HCT116 (cell line): ENCODE results near the gene LRRTM2. TPM values are rescaled to one million over a fixed set of nuclear protein-coding genes. Genes with fewer than 3 reads are reported as not detected.
"Not testable (repeated sequence)": the region's sequence is repeated elsewhere in the genome, so short reads cannot be mapped to it uniquely, and the experiment has no call there.

Source experiments
- ATAC-seq: fragments of 200-7000 bp; cut with Tn5 transposase; 2 replicates; pipeline ENCODE4 v1.9.1; 2020; ENCODE audit warnings: mild to moderate bottlenecking, moderate library complexity
- Bru-seq: library from RNA; stranded (reverse); fragments of 400-500 nt; gene quantifications from one replicate; lab custom pipeline; 2021; lab: Mats Ljungman, UMichigan
- BruChase-seq, 2 experiments: library from RNA; stranded (reverse); fragments of 400-500 nt; gene quantifications; one replicate each; lab custom pipeline; 2021; lab: Mats Ljungman, UMichigan
- BruUV-seq: library from RNA; stranded (reverse); fragments of 400-500 nt; replicated peaks from 2 replicates; lab custom pipeline; 2021; lab: Mats Ljungman, UMichigan
- CTCF ChIA-PET: fragments of 300-600 bp; sonication (Branson Sonifier 250); formaldehyde crosslinking; loops from one replicate; lab custom pipeline; 2021; ENCODE audit warnings: antibody characterized with exemption; lab: Charles Lee
- POLR2A ChIA-PET: fragments of 300-600, 350-600 bp; sonication (Branson Sonifier 250); formaldehyde crosslinking; loops from one replicate; lab custom pipeline; 2021; ENCODE audit warnings: antibody characterized with exemption; lab: Charles Lee
- RAD21 ChIA-PET, 2 experiments: fragments of 300-600 bp; sonication (Branson Sonifier 250); formaldehyde crosslinking; loops; one replicate each; lab custom pipeline; 2023; ENCODE audit warnings: low total read pairs in 2 of 2; ENCODE audit not compliant: uncharacterized antibody in 2 of 2, unreplicated experiment in 2 of 2, low non-redundant PET in 1 of 2; lab: Charles Lee
- DNase-seq: peaks from one replicate; pipeline ENCODE4 v3.0.0-alpha.2; 2010; ENCODE audit warnings: low read depth, low spot score
- H2AFZ ChIP-seq: fragments of 200-600 bp; shearing (Covaris generic), sonication (generic); 2 replicates; pipeline ENCODE4 v1.6.1; 2017; ENCODE audit warnings: low read depth, mixed run types, mixed read lengths, antibody characterized with exemption, low read length; ENCODE audit not compliant: poor library complexity, severe bottlenecking
- H3K27ac ChIP-seq: 2 replicates; pipeline ENCODE4 v1.5.1; 2012; ENCODE audit warnings: low read depth, low read length
- H3K27me3 ChIP-seq: fragments of 200-600 bp; sonication (generic); 2 replicates; pipeline ENCODE4 v1.6.1; 2016; ENCODE audit warnings: mixed run types, low read length, mixed read lengths; ENCODE audit not compliant: insufficient read depth
- H3K36me3 ChIP-seq, 2 experiments: fragments of 200-500 bp in 1 of 2; fragments of 200-600 bp in 1 of 2; sonication (Bioruptor generic) in 1 of 2; sonication (generic) in 1 of 2; 2 replicates each; pipeline versions ENCODE4 v1.5.1 to v1.6.1; 2014 to 2016; ENCODE audit warnings: low read length in 2 of 2, inconsistent platforms in 1 of 2, mixed read lengths in 1 of 2, mixed run types in 1 of 2; ENCODE audit not compliant: insufficient read depth in 2 of 2, control insufficient read depth in 1 of 2
- H3K4me1 ChIP-seq, 2 experiments: fragments of 200-600 bp in 1 of 2; sonication (generic) in 1 of 2; 2 replicates each; pipeline versions ENCODE4 v1.5.1 to v1.6.1; 2012 to 2017; ENCODE audit warnings: low read length in 2 of 2, inconsistent platforms in 1 of 2, mild to moderate bottlenecking in 1 of 2, mixed read lengths in 1 of 2, mixed run types in 1 of 2, moderate library complexity in 1 of 2; ENCODE audit not compliant: insufficient read depth in 2 of 2, control insufficient read depth in 1 of 2
- H3K4me2 ChIP-seq: fragments of 200-600 bp; sonication (generic); 2 replicates; pipeline ENCODE4 v1.6.1; 2017; ENCODE audit warnings: mixed run types, low read length, mixed read lengths
- H3K4me3 ChIP-seq, 2 experiments: fragments of 200-600 bp in 1 of 2; sonication (generic) in 1 of 2; replicated peaks in 1 of 2; 2 replicates each; pipeline ENCODE4 v1.5.1; 2011 to 2016; ENCODE audit warnings: low read length in 2 of 2, control low read depth in 1 of 2, low read depth in 1 of 2, mild to moderate bottlenecking in 1 of 2, mixed read lengths in 1 of 2, mixed run types in 1 of 2
- H3K79me2 ChIP-seq: fragments of 200-600 bp; sonication (generic); 2 replicates; pipeline ENCODE4 v1.6.1; 2017; ENCODE audit warnings: mild to moderate bottlenecking, mixed run types, low read length, moderate library complexity, mixed read lengths; ENCODE audit not compliant: insufficient read depth
- H3K9ac ChIP-seq: fragments of 200-600 bp; sonication (generic); 2 replicates; pipeline ENCODE4 v1.6.1; 2016; ENCODE audit warnings: low read length, mixed read lengths
- H3K9me2 ChIP-seq: fragments of 200-600 bp; sonication (generic), shearing (Covaris generic); 2 replicates; pipeline ENCODE4 v1.6.1; 2017; ENCODE audit warnings: mixed run types, mild to moderate bottlenecking, moderate library complexity; ENCODE audit not compliant: insufficient read depth
- H3K9me3 ChIP-seq, 2 experiments: fragments of 200-500 bp in 1 of 2; fragments of 200-600 bp in 1 of 2; sonication (Bioruptor generic) in 1 of 2; sonication (generic) in 1 of 2; 2 replicates each; pipeline ENCODE4 v1.6.1; 2014 to 2017; ENCODE audit warnings: low read length in 2 of 2, mixed read lengths in 2 of 2, inconsistent platforms in 1 of 2, low read depth in 1 of 2, mild to moderate bottlenecking in 1 of 2, mixed run types in 1 of 2, moderate library complexity in 1 of 2; ENCODE audit not compliant: control insufficient read depth in 1 of 2, insufficient read depth in 1 of 2
- H4K20me1 ChIP-seq: fragments of 200-600 bp; sonication (generic), shearing (Covaris generic); 2 replicates; pipeline ENCODE4 v1.6.1; 2017; ENCODE audit warnings: mixed run types, mild to moderate bottlenecking, moderate library complexity; ENCODE audit not compliant: insufficient read depth
- CBX3 ChIP-seq: IDR thresholded peaks from 2 replicates; pipeline ENCODE4 v1.6.1; 2012; ENCODE audit warnings: low read depth
- EZH2phosphoT487 ChIP-seq: fragments of 200-600 bp; IDR thresholded peaks from 2 replicates; pipeline ENCODE4 v1.6.1; 2018; ENCODE audit warnings: antibody characterized with exemption, borderline replicate concordance
- FOSL1 ChIP-seq: IDR thresholded peaks from 2 replicates; pipeline ENCODE4 v1.6.1; 2012; ENCODE audit warnings: low read depth
- MAX ChIP-seq: IDR thresholded peaks from 2 replicates; pipeline ENCODE4 v1.6.1; 2012
- POLR2A ChIP-seq: IDR thresholded peaks from 2 replicates; pipeline ENCODE4 v1.7.0; 2011; ENCODE audit warnings: borderline replicate concordance; ENCODE audit not compliant: insufficient read depth, insufficient read length; ENCODE audit errors: extremely low read depth
- RAD21 ChIP-seq: IDR thresholded peaks from 2 replicates; pipeline ENCODE4 v1.6.1; 2012; ENCODE audit warnings: low read depth, mild to moderate bottlenecking
- SIN3A ChIP-seq: IDR thresholded peaks from 2 replicates; pipeline ENCODE4 v1.6.1; 2012; ENCODE audit warnings: low read depth
- SRF ChIP-seq: IDR thresholded peaks from 2 replicates; pipeline ENCODE4 v1.6.1; 2012; ENCODE audit warnings: low read depth
- ZNF274 ChIP-seq: fragments of 200-500 bp; sonication (Bioruptor generic); IDR thresholded peaks from 2 replicates; pipeline ENCODE4 v1.6.1; 2014; ENCODE audit warnings: mild to moderate bottlenecking, low read depth, low read length, inconsistent platforms
- intact Hi-C: fragments of 100-400 bp; cut with micrococcal nuclease; formaldehyde crosslinking; loops from 2 replicates; pipeline ENCODE4 v1.10.0; 2022
- long read RNA-seq: library from polyadenylated mRNA; unstranded; transcript quantifications from one replicate; pipeline ENCODE4 v2.0.0, GENCODE V29; 2021; ENCODE audit not compliant: unreplicated experiment
- polyA plus RNA-seq: library from polyadenylated mRNA; unstranded; fragments of >200 nt; gene quantifications from 2 replicates; pipeline ENCODE4 v1.2.1, GENCODE V29; 2012; ENCODE audit warnings: missing spikeins
- total RNA-seq: library from RNA; stranded (reverse); gene quantifications from one replicate; pipeline ENCODE4 v1.2.1, GENCODE V29; 2021; ENCODE audit not compliant: unreplicated experiment

Gene LRRTM2
- total RNA-seq, result not detected
- 0.03 and 0.04 TPM in 2 replicates for polyA plus RNA-seq
- percentile 11 among the genes with signal in this experiment for Bru-seq, nascent RNA
- percentile 19 among the genes with signal in this experiment for BruChase-seq, experiment 1, labeled RNA remaining after a 6-hour chase
- BruChase-seq, experiment 2, labeled RNA remaining after a 2-hour chase, result percentile 13 among the genes with signal in this experiment
- long read RNA-seq, partial matches to known transcripts, result 0 of 1 reads
- long read RNA-seq, other reads (novel, unspliced or antisense), result 1 of 1 reads

GRCh38 chr5:138874771-138875551 lies at the start of gene LRRTM2:
LRRTM2 (minus strand) TSS chr5:138875335; CDS start chr5:138874911, 424 bp downstream.
- BruUV-seq, result no TSS peak
- RAD21 ChIA-PET, result no interaction called here
- no peak for TF ChIP-seq CBX3
- no peak for TF ChIP-seq SIN3A
- TF ChIP-seq FOSL1, result no peak
- TF ChIP-seq SRF, result no peak
- TF ChIP-seq EZH2phosphoT487, result no peak

GRCh38 chr5:138922494-138922893 lies 47.4 kb upstream of the LRRTM2 start:
- DNase-seq, result no peak
- RAD21 ChIA-PET, result no interaction called here
- H3K9ac ChIP-seq, result no peak overlapping the region
- TF ChIP-seq RAD21 (no peak), MAX (no peak), ZNF274 (no peak), POLR2A (no peak)
- TF ChIP-seq, all 23 proteins: peak for 0
- Histone ChIP-seq H3K27ac (no peak overlapping the region), H3K79me2 (no peaks in the 10 kb centered on the region), H3K27me3 (no peaks in the 10 kb centered on the region), H2AFZ (no peak overlapping the region), H3K4me1 (peaks cover 0 to 6% of the 10 kb centered on the region in 2 experiments; a peak in 1 of 4 replicates), H4K20me1 (no peaks in the 10 kb centered on the region; the same call in 1 of the 2 replicates), H3K4me2 (no peak overlapping the region), H3K4me3 (no peak overlapping the region), H3K9me2 (no peaks in the 10 kb centered on the region), H3K9me3 (no peaks in the 10 kb centered on the region), H3K36me3 (peaks cover 6 to 15% of the 10 kb centered on the region in 2 experiments; a peak in 3 of 4 replicates)
- BruUV-seq, result no TSS peak
- no peak for ATAC-seq
- CTCF ChIA-PET, result no interaction called here
- intact Hi-C loops, result no loop called here
- POLR2A ChIA-PET, result no interaction called here

More at GRCh38 chr5:138874771-138875551, at the start of gene LRRTM2:
- H3K79me2 ChIP-seq, result peaks cover 90% of the 10 kb centered on the region
- ATAC-seq, result no peak
- peaks cover 15% of the 10 kb centered on the region; the same call in 1 of the 2 replicates for H4K20me1 ChIP-seq
- DNase-seq, result no peak
- no peaks in the 10 kb centered on the region for H3K9me2 ChIP-seq
- H3K27ac ChIP-seq, result no peak within 1 kb of the TSS
- ChIA-PET POLR2A (no interaction called here), CTCF (no interaction called here)
- intact Hi-C loops, result no loop called here
- H3K9ac ChIP-seq, result no peak within 1 kb of the TSS
- no peaks in the 10 kb centered on the region for H3K27me3 ChIP-seq
- H2AFZ ChIP-seq, result no peak within 1 kb of the TSS
- no peak within 1 kb of the TSS for H3K4me2 ChIP-seq
- H3K4me3 ChIP-seq, result no peak within 1 kb of the TSS
- no peaks in the 10 kb centered on the region for H3K36me3 ChIP-seq
- H3K4me1 ChIP-seq, result peaks cover 13 to 15% of the 10 kb centered on the region in 2 experiments
- H3K9me3 ChIP-seq, result no peaks in the 10 kb centered on the region

- DNase-seq, POLR2A ChIA-PET, BruUV-seq, H3K9ac ChIP-seq, H3K79me2 ChIP-seq, CTCF ChIA-PET, H3K27me3 ChIP-seq, H3K4me3 ChIP-seq, H3K9me2 ChIP-seq, RAD21 ChIA-PET, H4K20me1 ChIP-seq, H3K4me2 ChIP-seq, H3K4me1 ChIP-seq, H3K27ac ChIP-seq, intact Hi-C loops, H2AFZ ChIP-seq, ATAC-seq, H3K9me3 ChIP-seq: not testable (repeated sequence)
- peaks cover 6 to 14% of the 10 kb centered on the region in 2 experiments; a peak in 3 of 4 replicates for H3K36me3 ChIP-seq
Measured at GRCh38 chr5:138921362-138921761, 46.2 kb upstream of the LRRTM2 start.
